CD4-positive, alpha-beta T cell treated with Interferon gamma for 1 hour (primary cell): ENCODE results near the gene HBA2.
"Not testable (repeated sequence)": the region's sequence is repeated elsewhere in the genome, so short reads cannot be mapped to it uniquely, and the experiment has no call there.

Experiments
- DNase-seq: peaks from one replicate; pipeline ENCODE4 v3.0.0-alpha.2; 2020

Gene HBA2

GRCh38 chr16:159136-159849, 13.4 kb upstream of the HBA2 start:
- no peak for DNase-seq

GRCh38 chr16:160242-160641, 12.4 kb upstream of the HBA2 start:
- not testable (repeated sequence) for DNase-seq

DNA sequence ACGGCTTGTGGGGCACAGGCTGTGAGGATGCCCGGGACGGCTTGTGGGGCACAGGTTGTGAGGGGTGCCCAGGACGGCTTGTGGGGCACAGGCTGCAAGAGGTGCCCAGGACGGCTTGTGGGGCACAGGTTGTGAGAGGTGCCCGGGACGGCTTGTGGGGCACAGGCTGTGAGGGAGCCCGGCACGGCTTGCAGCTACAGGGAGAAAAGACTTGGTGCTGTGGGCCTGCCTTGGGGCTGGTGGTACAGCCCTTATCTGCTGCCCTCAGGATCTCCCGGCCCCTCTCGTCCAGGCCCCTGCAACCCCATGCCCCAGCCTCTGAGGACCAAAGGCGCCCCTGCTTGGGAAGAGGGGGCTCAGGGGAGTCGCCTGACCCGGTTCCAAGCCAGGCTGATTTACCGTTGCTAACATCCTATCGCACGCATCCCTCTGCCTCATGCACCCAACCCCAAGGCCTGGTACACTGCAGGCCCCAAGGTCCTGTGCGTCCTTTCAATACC, 11.9 kb upstream of the HBA2 start:
- no peak for DNase-seq

DNA sequence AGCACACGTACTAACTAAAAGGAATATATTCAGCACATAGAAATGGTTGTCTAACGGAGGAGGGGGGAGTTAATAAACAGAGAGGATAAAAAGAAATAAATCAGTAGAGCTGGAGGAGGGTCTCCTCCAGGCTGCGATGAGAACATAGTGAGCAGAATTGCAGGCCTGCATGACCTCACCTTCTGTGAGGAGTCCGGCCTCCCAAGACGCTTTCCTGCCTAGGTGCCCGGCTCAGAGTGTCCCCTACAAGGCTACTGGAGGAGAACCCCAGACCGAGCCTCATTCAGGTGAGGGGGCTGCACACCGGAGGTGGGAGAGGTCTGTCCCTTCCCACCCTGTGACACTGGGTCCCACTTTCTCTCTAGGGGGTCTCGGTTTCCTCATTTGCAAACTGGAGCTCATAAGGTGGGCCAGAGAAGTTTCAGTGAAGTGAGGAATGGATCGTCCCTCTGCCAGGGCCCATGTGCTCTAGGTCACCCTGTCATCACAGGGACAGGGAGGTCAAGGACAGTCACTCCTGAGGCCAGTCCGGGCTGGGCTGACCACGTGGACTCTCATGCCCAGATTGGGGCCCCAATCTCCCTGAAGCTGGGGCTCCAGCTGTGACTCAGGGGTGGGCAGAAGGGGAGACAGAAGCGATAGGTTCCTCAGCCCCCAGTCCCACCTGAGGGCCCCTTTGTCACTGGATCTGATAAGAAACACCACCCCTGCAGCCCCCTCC, 10.2 kb upstream of the HBA2 start:
- no peak for DNase-seq

DNA sequence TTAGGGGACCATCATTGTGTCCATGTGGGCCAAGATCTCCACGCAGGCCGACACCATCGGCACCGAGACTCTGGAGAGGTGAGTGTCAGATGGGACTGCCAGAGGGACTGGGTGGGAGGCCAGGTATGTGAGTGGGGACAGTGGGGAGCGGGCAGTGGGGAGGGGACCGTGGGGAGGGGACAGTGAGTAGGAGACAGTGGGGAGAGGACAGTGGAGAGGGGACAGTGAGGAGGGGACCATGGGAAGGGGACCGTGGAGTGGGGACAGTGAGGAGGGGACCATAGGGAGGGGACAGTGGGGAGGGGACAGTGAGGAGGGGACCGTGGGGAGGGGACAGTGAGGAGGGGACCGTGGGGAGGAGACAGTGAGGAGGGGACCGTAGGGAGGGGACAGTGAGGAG, 9.5 kb upstream of the HBA2 start:
- DNase-seq: not testable (repeated sequence)

GRCh38 chr16:163696-164095, 9.0 kb upstream of the HBA2 start:
- DNase-seq: not testable (repeated sequence)

GRCh38 chr16:164134-164823, 8.4 kb upstream of the HBA2 start:
- not testable (repeated sequence) for DNase-seq

DNA sequence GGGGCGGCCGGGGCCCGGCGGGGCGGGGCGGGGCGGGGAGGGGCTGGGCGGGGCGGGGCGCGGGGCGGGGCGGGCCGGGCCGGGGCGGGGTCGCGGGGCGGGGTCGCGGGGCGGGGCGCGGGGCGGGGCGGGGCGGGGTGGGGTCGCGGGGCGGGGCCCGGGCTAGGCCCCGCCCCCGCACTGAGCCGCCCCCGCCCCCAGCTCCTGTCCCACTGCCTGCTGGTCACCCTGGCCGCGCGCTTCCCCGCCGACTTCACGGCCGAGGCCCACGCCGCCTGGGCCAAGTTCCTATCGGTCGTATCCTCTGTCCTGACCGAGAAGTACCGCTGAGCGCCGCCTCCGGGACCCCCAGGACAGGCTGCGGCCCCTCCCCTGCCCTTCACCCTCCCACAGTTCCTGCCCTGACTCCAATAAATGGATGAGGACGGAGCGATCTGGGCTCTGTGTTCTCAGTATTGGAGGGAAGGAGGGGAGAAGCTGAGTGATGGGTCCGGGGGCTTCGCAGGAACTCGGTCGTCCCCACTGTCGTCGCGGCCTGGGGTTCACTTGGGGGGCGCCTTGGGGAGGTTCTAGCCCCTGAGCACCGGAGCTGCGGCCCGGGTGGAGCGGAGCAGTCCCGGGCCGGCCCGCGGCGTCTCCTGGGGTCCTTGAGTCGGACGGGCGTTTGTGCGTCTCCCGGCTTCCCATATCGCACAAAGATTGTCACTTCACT, 7.7 kb upstream of the HBA2 start:
- no peak for DNase-seq

- DNase-seq: no peak
These were observed 6.9 kb upstream of the HBA2 start, which contains the start of gene HBM for GRCh38 chr16:165539-166374. HBM (plus strand) TSS chr16:165978; CDS start chr16:165998, 20 bp downstream.

DNA sequence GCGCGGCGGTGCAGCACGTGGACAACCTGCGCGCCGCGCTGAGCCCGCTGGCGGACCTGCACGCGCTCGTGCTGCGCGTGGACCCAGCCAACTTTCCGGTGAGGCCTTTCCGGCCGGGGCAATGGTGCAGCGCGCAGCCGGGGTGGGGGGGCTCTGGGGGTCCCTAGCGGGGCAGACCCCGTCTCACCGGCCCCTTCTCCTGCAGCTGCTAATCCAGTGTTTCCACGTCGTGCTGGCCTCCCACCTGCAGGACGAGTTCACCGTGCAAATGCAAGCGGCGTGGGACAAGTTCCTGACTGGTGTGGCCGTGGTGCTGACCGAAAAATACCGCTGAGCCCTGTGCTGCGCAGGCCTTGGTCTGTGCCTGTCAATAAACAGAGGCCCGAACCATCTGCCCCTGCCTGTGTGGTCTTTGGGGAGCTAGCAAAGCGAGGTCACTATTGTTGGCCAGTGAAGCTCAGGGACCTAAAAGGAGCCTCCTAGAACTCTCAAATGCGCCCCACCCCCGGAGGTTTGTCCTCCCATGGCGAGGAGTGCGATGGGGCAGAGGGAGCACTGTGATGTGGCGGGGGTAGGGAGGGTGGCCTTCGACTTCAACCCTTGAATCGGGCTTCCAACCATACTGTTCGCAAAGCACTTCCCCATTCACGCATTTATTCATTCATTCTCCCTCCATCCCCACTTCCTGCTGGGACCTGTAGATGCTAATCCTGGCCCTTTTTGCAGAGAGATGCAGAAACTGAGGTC, 6.1 kb upstream of the HBA2 start:
- DNase-seq: no peak

DNA sequence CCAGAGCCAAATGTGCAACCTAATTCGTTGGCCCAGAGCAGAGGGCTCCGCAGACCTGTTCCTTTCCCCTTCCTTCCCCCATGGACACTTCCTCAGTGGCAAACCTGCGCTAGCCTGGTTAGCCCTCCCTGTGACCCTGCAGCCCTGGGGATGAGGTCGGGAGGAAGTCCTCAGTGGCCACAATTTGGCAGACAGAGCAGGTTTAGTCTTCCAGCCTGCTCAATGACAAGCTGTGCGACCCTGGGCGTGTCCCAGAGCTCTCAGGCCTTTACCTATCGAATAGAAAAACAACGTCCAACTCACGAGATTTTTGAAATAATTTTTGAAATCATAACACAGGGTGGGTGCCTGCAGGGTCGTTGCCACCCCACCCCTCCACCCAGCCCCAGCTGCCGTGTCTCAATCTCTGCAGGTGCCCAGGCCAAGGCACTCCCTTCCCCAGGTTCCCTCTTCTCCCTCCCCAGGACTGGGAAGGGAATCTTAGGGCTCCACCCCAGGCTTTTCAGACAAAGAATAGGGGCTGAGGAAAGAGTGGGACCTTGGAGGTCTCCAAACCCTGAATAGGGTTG, 5.5 kb upstream of the HBA2 start:
- no peak for DNase-seq

DNA sequence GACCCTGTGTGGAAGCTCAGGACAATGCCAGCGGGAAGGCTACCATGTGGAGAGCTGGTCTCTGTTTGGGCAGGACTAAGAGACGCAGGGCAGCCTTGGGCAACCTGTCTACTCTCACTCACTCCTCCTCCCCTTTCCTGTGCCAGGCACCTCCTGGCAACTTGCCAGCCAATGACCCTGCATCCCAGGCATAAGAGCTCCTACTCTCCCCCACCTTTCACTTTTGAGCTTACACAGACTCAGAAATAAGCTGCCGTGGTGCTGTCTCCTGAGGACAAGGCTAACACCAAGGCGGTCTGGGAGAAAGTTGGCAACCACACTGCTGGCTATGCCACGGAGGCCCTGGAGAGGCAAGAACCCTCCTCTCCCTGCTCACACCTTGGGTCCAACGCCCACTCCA, 4.3 kb upstream of the HBA2 start:
- DNase-seq: no peak

GRCh38 chr16:169014-169413, 3.7 kb upstream of the HBA2 start:
- no peak for DNase-seq

DNA sequence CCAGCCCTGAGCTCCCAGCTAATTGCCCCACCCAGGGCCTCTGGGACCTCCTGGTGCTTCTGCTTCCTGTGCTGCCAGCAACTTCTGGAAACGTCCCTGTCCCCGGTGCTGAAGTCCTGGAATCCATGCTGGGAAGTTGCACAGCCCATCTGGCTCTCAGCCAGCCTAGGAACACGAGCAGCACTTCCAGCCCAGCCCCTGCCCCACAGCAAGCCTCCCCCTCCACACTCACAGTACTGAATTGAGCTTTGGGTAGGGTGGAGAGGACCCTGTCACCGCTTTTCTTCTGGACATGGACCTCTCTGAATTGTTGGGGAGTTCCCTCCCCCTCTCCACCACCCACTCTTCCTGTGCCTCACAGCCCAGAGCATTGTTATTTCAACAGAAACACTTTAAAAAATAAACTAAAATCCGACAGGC, 2.6 kb upstream of the HBA2 start:
- DNase-seq: not testable (repeated sequence)

GRCh38 chr16:170788-171187, 1.9 kb upstream of the HBA2 start:
- DNase-seq: no peak

GRCh38 chr16:173211-173854, 657 bp downstream of the HBA2 start:
- not testable (repeated sequence) for DNase-seq

- not testable (repeated sequence) for DNase-seq
These were observed 1.5 kb downstream of the HBA2 start for GRCh38 chr16:173928-174769.

DNA sequence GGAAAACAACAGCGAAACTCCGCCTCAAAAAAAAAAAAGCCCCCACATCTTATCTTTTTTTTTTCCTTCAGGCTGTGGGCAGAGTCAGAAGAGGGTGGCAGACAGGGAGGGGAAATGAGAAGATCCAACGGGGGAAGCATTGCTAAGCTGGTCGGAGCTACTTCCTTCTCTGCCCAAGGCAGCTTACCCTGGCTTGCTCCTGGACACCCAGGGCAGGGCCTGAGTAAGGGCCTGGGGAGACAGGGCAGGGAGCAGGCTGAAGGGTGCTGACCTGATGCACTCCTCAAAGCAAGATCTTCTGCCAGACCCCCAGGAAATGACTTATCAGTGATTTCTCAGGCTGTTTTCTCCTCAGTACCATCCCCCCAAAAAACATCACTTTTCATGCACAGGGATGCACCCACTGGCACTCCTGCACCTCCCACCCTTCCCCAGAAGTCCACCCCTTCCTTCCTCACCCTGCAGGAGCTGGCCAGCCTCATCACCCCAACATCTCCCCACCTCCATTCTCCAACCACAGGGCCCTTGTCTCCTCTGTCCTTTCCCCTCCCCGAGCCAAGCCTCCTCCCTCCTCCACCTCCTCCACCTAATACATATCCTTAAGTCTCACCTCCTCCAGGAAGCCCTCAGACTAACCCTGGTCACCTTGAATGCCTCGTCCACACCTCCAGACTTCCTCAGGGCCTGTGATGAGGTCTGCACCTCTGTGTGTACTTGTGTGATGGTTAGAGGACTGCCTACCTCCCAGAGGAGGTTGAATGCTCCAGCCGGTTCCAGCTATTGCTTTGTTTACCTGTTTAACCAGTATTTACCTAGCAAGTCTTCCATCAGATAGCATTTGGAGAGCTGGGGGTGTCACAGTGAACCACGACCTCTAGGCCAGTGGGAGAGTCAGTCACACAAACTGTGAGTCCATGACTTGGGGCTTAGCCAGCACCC, 2.6 kb downstream of the HBA2 start:
- no peak for DNase-seq
